HUES48 (cell line): Measurements from ENCODE around the gene UBL7.

Experiments used
- H3K27ac ChIP-seq: one replicate; pipeline ENCODE4 v1.7.0; 2013; ENCODE audit warnings: low read depth, low read length, inconsistent platforms
- H3K27me3 ChIP-seq: 2 replicates; pipeline ENCODE4 v1.6.1; 2013; ENCODE audit warnings: mild to moderate bottlenecking, low read length; ENCODE audit not compliant: control insufficient read depth, insufficient read depth
- H3K36me3 ChIP-seq: 2 replicates; pipeline ENCODE4 v1.6.1; 2013; ENCODE audit warnings: low read length; ENCODE audit not compliant: control insufficient read depth, insufficient read depth
- H3K4me1 ChIP-seq: 2 replicates; pipeline ENCODE4 v1.6.1; 2013; ENCODE audit warnings: mild to moderate bottlenecking, low read length; ENCODE audit not compliant: control insufficient read depth, insufficient read depth
- H3K4me3 ChIP-seq: 2 replicates; pipeline ENCODE4 v1.5.1; 2013; ENCODE audit warnings: mild to moderate bottlenecking, low read depth, low read length
- H3K9ac ChIP-seq: 2 replicates; pipeline ENCODE4 v1.6.1; 2013; ENCODE audit warnings: mild to moderate bottlenecking, low read depth, low read length, moderate library complexity
- H3K9me3 ChIP-seq: 2 replicates; pipeline ENCODE4 v1.6.1; 2013; ENCODE audit warnings: low read length; ENCODE audit not compliant: control insufficient read depth, insufficient read depth

The UBL7 gene

DNA sequence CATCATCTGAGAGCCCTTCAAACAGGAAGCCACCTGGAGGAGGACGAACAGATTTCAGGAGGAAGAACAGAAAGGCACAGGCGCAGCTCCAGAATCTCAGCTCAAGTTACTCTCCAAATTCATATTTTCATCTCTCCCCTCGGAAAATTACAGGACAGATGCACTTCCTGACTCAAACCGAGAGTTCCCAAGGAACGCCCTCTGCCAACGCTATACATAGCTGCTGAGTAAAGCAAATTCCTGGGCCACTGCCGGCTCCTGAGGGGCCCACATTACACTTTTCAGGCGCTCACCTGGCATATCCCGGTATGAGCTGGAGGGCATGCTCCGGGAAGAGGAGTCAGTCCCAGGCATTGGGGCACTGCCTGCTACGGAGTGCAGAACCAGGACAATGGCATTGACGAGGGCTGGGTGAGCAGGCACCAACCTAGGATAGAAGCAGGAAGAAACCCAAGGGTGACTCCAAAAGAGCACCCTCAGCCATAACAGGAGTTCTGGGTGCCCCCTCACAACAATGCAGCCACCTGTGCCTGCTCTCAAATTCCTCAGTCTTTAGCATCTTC, 11.2 kb downstream of the UBL7 start:
- H3K36me3 ChIP-seq = peaks cover 75% of the 10 kb centered on the region

DNA sequence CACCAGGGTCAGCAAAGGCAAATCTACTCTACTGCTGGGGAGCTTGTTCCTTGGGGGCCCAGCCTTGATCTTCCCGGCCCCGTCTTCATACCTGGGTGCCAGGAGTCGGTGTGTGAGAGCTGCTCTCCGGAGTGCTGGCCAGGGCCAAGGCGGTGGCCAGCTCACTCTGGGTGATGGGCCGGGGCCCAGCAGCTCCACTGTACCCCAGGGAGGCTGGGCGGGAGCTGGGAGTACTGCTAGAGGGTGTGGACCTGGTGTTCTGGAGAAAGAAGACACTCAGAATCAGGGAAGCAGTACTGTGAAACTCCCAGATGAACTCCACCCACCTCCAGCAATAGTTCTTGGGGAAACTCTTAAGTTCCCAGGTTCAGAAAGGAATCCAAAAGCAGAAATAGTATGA, 11.9 kb downstream of the UBL7 start:
- Histone ChIP-seq H3K4me1 (no peaks in the 10 kb centered on the region), H3K9ac (no peak overlapping the region), H3K27ac (no peak overlapping the region)

More for the DNA sequence above, 11.2 kb downstream of the UBL7 start:
- no peaks in the 10 kb centered on the region for H3K9me3 ChIP-seq
- no peak overlapping the region for H3K9ac ChIP-seq
- H3K27ac ChIP-seq = no peak overlapping the region
- H3K4me3 ChIP-seq = no peak overlapping the region
- no peaks in the 10 kb centered on the region for H3K27me3 ChIP-seq
- no peaks in the 10 kb centered on the region for H3K4me1 ChIP-seq

GRCh38 chr15:74445816-74446763, 14.9 kb downstream of the UBL7 start:
- H3K4me1 ChIP-seq = no peaks in the 10 kb centered on the region
- no peaks in the 10 kb centered on the region for H3K9me3 ChIP-seq
- no peak overlapping the region for H3K9ac ChIP-seq
- peaks cover 68% of the 10 kb centered on the region for H3K36me3 ChIP-seq
- H3K27ac ChIP-seq = no peak overlapping the region
- H3K4me3 ChIP-seq = no peak overlapping the region
- no peaks in the 10 kb centered on the region for H3K27me3 ChIP-seq

More for the DNA sequence above, 11.9 kb downstream of the UBL7 start:
- H3K27me3 ChIP-seq = no peaks in the 10 kb centered on the region
- peaks cover 80% of the 10 kb centered on the region for H3K36me3 ChIP-seq
- no peaks in the 10 kb centered on the region for H3K9me3 ChIP-seq
- no peak overlapping the region for H3K4me3 ChIP-seq

GRCh38 chr15:74444106-74445062, 16.6 kb downstream of the UBL7 start:
- H3K27ac ChIP-seq = no peak overlapping the region
- no peak overlapping the region for H3K9ac ChIP-seq
- no peaks in the 10 kb centered on the region for H3K9me3 ChIP-seq
- H3K4me3 ChIP-seq = no peak overlapping the region
- no peaks in the 10 kb centered on the region for H3K4me1 ChIP-seq
- H3K27me3 ChIP-seq = no peaks in the 10 kb centered on the region
- peaks cover 51% of the 10 kb centered on the region for H3K36me3 ChIP-seq

DNA sequence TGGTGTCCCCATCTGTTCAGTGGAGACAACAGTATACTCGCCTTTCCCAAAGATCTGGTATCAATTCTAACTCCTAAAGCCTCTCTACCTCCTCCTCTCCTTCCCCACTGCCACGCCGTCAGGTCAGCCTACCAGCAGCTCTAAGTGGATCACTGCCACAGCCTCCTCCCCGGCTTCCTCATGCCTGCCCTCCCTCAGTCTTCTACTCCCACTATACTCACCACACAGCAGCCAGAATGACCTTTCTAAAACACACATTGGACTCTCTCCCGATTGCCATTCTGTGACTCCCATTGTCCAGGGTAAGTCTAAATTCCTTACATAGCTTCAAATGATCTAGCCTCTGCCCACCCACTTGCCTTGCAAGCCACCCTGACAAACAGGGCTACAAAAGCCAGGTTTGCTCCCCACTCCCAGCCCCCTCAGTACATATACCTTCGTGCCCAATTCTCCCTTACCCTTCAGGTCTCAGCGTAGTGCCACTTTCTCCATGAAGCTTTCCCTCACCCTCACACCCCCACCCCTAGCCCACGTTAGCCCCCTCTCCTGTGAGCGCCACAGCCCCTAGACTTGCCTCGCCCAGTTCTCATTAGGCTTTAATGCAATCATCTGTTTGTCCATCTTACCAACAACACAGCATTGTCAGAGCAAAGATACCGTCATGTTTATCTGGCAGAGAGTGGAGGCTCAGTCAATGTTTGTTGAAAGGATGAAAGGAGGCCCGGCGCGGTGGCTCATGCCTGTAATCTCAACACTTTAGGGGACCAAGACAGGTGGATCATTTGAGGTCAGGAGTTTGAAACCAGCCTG, 17.7 kb downstream of the UBL7 start:
- no peaks in the 10 kb centered on the region for H3K9me3 ChIP-seq
- peaks cover 40% of the 10 kb centered on the region; the same call in 1 of the 2 replicates for H3K36me3 ChIP-seq
- no peak overlapping the region for H3K27ac ChIP-seq
- no peak overlapping the region for H3K9ac ChIP-seq
- no peak overlapping the region for H3K4me3 ChIP-seq
- no peaks in the 10 kb centered on the region for H3K4me1 ChIP-seq
- no peaks in the 10 kb centered on the region for H3K27me3 ChIP-seq

- H3K9me3 ChIP-seq = no peaks in the 10 kb centered on the region
- no peak overlapping the region for H3K9ac ChIP-seq
- no peak overlapping the region for H3K4me3 ChIP-seq
- H3K27ac ChIP-seq = no peak overlapping the region
- no peaks in the 10 kb centered on the region for H3K4me1 ChIP-seq
- H3K36me3 ChIP-seq = peaks cover 33% of the 10 kb centered on the region; the same call in 1 of the 2 replicates
- no peaks in the 10 kb centered on the region for H3K27me3 ChIP-seq
Measured at GRCh38 chr15:74442604-74443003, 18.4 kb downstream of the UBL7 start.

DNA sequence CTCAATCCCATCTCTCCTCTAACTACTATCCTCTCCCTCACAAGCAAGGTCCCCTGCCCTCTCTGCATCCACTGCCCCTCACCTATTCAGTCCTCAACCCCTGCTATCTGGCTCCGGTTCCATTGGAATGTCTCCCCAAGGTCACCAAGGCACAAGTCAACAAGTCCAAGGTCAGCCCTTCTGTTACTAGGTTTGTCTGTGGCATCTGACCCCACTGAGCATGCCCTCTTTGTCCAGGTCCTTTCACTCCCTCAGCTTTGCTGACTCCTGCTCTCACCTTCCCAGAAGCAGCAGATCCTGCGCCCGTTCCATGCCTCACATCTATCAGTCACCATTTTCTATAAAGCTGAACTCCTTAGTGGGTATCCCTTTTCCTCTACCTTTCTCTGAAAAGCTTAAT, 18.9 kb downstream of the UBL7 start:
- Histone ChIP-seq H3K27ac (no peak overlapping the region), H3K9me3 (no peaks in the 10 kb centered on the region), H3K4me3 (no peak overlapping the region)

GRCh38 chr15:74441248-74441941, 19.6 kb downstream of the UBL7 start:
- H3K27ac ChIP-seq = no peak overlapping the region
- no peaks in the 10 kb centered on the region for H3K27me3 ChIP-seq
- H3K9ac ChIP-seq = no peak overlapping the region
- H3K4me1 ChIP-seq = no peaks in the 10 kb centered on the region
- no peaks in the 10 kb centered on the region for H3K9me3 ChIP-seq
- H3K4me3 ChIP-seq = no peak overlapping the region
- peaks cover 22% of the 10 kb centered on the region; the same call in 1 of the 2 replicates for H3K36me3 ChIP-seq

More for the DNA sequence above, 18.9 kb downstream of the UBL7 start:
- Histone ChIP-seq H3K9ac (no peak overlapping the region), H3K36me3 (peaks cover 28% of the 10 kb centered on the region; the same call in 1 of the 2 replicates), H3K4me1 (no peaks in the 10 kb centered on the region), H3K27me3 (no peaks in the 10 kb centered on the region)

- Histone ChIP-seq H3K4me1 (peaks cover 7% of the 10 kb centered on the region), H3K9me3 (no peaks in the 10 kb centered on the region), H3K36me3 (no peaks in the 10 kb centered on the region), H3K27ac (no peak overlapping the region), H3K4me3 (no peak overlapping the region), H3K9ac (no peak overlapping the region), H3K27me3 (peaks cover 15% of the 10 kb centered on the region)
Measured at GRCh38 chr15:74438721-74439316, 22.1 kb downstream of the UBL7 start.
